PC-3 (cell line): ENCODE data around the gene ALCAM. TPM values are rescaled to one million over a fixed set of nuclear protein-coding genes. Genes with fewer than 3 reads are reported as not detected.
A peak's percentile ranks its signal among the peaks of the same experiment; 100 is the strongest.

ENCODE experiments used
- ATAC-seq: fragments of 200-7000 bp; cut with Tn5 transposase; 2 replicates; pipeline ENCODE4 v1.9.1; 2020; ENCODE audit warnings: mild to moderate bottlenecking, moderate library complexity
- BruUV-seq: library from RNA; stranded (reverse); fragments of 400-500 nt; replicated peaks from 2 replicates; lab custom pipeline; 2021; lab: Mats Ljungman, UMichigan
- CTCF ChIA-PET: fragments of 300-600 bp; sonication (Branson Sonifier 250); formaldehyde crosslinking; loops from one replicate; lab custom pipeline; 2022; ENCODE audit warnings: antibody characterized with exemption; lab: Charles Lee
- POLR2A ChIA-PET: fragments of 300-600 bp; sonication (Branson Sonifier 250); formaldehyde crosslinking; loops from one replicate; lab custom pipeline; 2022; ENCODE audit warnings: antibody characterized with exemption; ENCODE audit not compliant: unreplicated experiment; lab: Charles Lee
- DNase-seq: peaks from one replicate; pipeline ENCODE4 v3.0.0-alpha.2; 2015
- H2AFZ ChIP-seq: fragments of 300-600 bp; sonication (generic); 2 replicates; pipeline ENCODE4 v1.6.0; 2016; ENCODE audit warnings: antibody characterized with exemption, low read length
- H3F3A ChIP-seq: fragments of 300-600 bp; sonication (generic); one replicate; pipeline ENCODE4 v1.6.0; 2017; ENCODE audit warnings: antibody characterized with exemption, low read length, control low read depth, mild to moderate bottlenecking; ENCODE audit not compliant: unreplicated experiment
- H3K27ac ChIP-seq: fragments of 300-600 bp; sonication (generic); 2 replicates; pipeline ENCODE4 v1.5.1; 2016; ENCODE audit warnings: mild to moderate bottlenecking, low read length
- H3K27me3 ChIP-seq: fragments of 300-600 bp; sonication (generic); 2 replicates; pipeline ENCODE4 v1.6.1; 2016; ENCODE audit warnings: low read length, mixed read lengths
- H3K36me3 ChIP-seq: fragments of 300-600 bp; sonication (generic); 2 replicates; pipeline ENCODE4 v1.6.1; 2016; ENCODE audit warnings: low read depth, mixed run types, low read length, mixed read lengths
- H3K4me1 ChIP-seq: fragments of 300-600 bp; sonication (generic); 2 replicates; pipeline ENCODE4 v1.5.1; 2016; ENCODE audit warnings: low read length; ENCODE audit not compliant: insufficient read depth
- H3K4me2 ChIP-seq: fragments of 300-600 bp; sonication (generic); 2 replicates; pipeline ENCODE4 v1.6.0; 2016; ENCODE audit warnings: low read length
- H3K4me3 ChIP-seq: fragments of 300-600 bp; sonication (generic); 2 replicates; pipeline ENCODE4 v1.5.1; 2016; ENCODE audit warnings: mild to moderate bottlenecking, low read length, mixed read lengths
- H3K79me2 ChIP-seq: fragments of 300-600 bp; sonication (generic); 2 replicates; pipeline ENCODE4 v1.6.1; 2017; ENCODE audit warnings: low read length, mixed read lengths
- H3K9ac ChIP-seq: fragments of 300-600 bp; sonication (generic); 2 replicates; pipeline ENCODE4 v1.6.0; 2016; ENCODE audit warnings: mild to moderate bottlenecking, low read length
- H3K9me2 ChIP-seq: fragments of 300-600 bp; sonication (generic); replicated peaks from 2 replicates; pipeline ENCODE4 v1.6.1; 2016; ENCODE audit warnings: mixed run types, low read length, mixed read lengths
- H3K9me3 ChIP-seq: fragments of 300-600 bp; sonication (generic); 2 replicates; pipeline ENCODE4 v1.6.1; 2016; ENCODE audit warnings: low read length, mixed read lengths
- H4K20me1 ChIP-seq: fragments of 300-600 bp; sonication (generic); 2 replicates; pipeline ENCODE4 v1.6.1; 2016; ENCODE audit warnings: low read length, mixed read lengths
- EZH2 ChIP-seq: fragments of 300-600 bp; sonication (generic); IDR thresholded peaks from one replicate; pipeline ENCODE4 v1.6.1; 2017; ENCODE audit warnings: antibody characterized with exemption, mild to moderate bottlenecking, low read length; ENCODE audit not compliant: unreplicated experiment
- EZH2phosphoT487 ChIP-seq: fragments of 300-600 bp; sonication (generic); IDR thresholded peaks from 2 replicates; pipeline ENCODE4 v1.6.1; 2018; ENCODE audit warnings: mild to moderate bottlenecking, antibody characterized with exemption, low read length, borderline replicate concordance
- intact Hi-C: fragments of 100-400 bp; cut with micrococcal nuclease; formaldehyde crosslinking; loops from 2 replicates; pipeline ENCODE4 v1.9.0; 2023
- total RNA-seq: library from RNA; depleted of rRNA; stranded (reverse); fragments of >200 nt; gene quantifications from 2 replicates; pipeline ENCODE4 v1.2.3, GENCODE V29; 2014
- TF ChIP-seq, protein P1 (sequence below): fragments of 300-600 bp; sonication (generic); conservative IDR thresholded peaks from 2 replicates; pipeline ENCODE4 v1.5.1; 2017; ENCODE audit warnings: antibody characterized with exemption, low read depth, mild to moderate bottlenecking, low read length

ALCAM gene
- total RNA-seq, 1 experiment from 2014 or later, result 169 TPM

DNA sequence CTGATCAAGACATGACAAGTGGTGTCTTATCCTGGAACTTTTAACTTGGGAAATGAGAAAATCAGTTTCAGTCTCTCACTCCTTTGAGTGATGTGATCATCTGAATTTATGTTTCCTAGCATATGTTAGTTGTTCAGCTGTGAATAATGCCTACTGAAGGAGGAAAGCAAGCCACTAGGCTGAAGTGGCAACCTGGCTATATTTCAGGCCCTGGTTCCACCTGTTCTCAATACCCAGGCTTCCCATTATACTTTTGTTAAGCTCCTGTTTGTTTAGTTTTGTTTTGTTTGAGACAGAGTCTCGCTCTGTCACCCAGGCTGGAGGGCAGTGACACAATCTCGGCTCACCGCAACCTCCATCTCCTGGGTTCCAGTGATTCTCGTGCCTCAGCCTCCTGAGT lies 243.8 kb downstream of the ALCAM start:
- ChIA-PET POLR2A (no interaction called here), CTCF (no interaction called here)
- BruUV-seq, result no TSS peak
- Histone ChIP-seq H2AFZ (no peak overlapping the region), H3K79me2 (no peaks in the 10 kb centered on the region), H3K36me3 (no peaks in the 10 kb centered on the region), H3F3A (no peaks in the 10 kb centered on the region), H3K9ac (no peak overlapping the region), H3K4me2 (no peak overlapping the region), H3K4me1 (peaks cover 27% of the 10 kb centered on the region), H3K4me3 (no peak overlapping the region), H3K9me3 (no peaks in the 10 kb centered on the region), H3K27me3 (no peaks in the 10 kb centered on the region), H3K27ac (no peak overlapping the region), H3K9me2 (no peaks in the 10 kb centered on the region), H4K20me1 (no peaks in the 10 kb centered on the region)
- no peak for ATAC-seq
- TF ChIP-seq, protein P1, sequence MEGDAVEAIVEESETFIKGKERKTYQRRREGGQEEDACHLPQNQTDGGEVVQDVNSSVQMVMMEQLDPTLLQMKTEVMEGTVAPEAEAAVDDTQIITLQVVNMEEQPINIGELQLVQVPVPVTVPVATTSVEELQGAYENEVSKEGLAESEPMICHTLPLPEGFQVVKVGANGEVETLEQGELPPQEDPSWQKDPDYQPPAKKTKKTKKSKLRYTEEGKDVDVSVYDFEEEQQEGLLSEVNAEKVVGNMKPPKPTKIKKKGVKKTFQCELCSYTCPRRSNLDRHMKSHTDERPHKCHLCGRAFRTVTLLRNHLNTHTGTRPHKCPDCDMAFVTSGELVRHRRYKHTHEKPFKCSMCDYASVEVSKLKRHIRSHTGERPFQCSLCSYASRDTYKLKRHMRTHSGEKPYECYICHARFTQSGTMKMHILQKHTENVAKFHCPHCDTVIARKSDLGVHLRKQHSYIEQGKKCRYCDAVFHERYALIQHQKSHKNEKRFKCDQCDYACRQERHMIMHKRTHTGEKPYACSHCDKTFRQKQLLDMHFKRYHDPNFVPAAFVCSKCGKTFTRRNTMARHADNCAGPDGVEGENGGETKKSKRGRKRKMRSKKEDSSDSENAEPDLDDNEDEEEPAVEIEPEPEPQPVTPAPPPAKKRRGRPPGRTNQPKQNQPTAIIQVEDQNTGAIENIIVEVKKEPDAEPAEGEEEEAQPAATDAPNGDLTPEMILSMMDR, result no peak
- TF ChIP-seq EZH2phosphoT487 (no peak), EZH2 (no peak)
- intact Hi-C loops, result no loop called here
- DNase-seq, result no peak

DNA sequence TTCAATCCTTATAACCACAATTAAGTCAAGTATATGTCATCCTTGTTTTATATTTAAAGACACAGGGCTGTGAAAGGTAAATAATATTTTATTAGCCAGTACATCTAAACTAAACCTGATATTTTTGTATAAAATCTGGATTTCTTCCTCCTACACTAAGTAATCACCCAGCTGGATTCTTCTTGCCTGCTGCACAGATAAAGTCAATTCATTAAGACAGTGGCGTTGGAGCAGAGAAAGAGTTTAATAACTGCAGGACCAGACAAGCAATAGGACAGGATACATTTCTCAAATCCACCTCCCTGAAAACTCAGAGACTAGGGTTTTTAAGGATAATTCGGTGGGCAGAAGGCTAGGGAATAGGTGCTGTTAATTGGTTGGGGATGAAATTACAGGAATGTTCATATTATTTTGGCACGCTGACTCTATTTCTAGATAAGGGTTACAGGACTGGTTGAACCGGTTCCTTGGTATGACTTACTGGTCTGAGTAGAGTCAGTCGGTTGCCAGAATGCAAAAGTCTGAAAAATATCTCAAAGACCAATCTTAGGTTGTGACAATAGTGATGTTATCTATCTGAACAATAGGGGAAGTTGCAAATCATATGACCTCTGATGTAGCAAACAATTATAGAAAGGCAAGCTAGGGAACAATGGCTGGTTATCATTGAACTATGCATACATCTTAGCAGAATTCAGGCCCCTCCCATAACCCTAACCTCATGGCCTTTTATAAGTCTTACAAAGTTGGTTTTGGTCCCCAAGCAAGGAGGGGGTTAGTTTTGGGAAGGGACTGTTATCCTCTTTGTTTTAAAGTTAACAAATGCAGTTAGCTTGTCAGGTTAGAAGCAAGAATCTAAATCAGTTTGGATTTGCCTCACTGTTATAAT lies 244.8 kb downstream of the ALCAM start:
- Histone ChIP-seq H3K36me3 (no peaks in the 10 kb centered on the region), H3K27me3 (no peaks in the 10 kb centered on the region), H3F3A (no peaks in the 10 kb centered on the region), H4K20me1 (no peaks in the 10 kb centered on the region), H3K4me3 (no peak overlapping the region), H3K4me2 (peak overlapping the region; percentile 48; the same call in 1 of the 2 replicates), H3K27ac (no peak overlapping the region), H3K9ac (no peak overlapping the region), H3K79me2 (no peaks in the 10 kb centered on the region), H3K9me3 (no peaks in the 10 kb centered on the region), H3K9me2 (no peaks in the 10 kb centered on the region), H3K4me1 (peaks cover 27% of the 10 kb centered on the region), H2AFZ (no peak overlapping the region)
- ATAC-seq, result peak; percentile 79
- no TSS peak for BruUV-seq
- intact Hi-C loops, result no loop called here
- ChIA-PET CTCF (no interaction called here), POLR2A (interaction anchor here (0.7 kb wide), 1 partner anchor 1513 kb away, joined by 3 read pairs; no protein-coding TSS in a partner anchor)
- no peak for TF ChIP-seq EZH2
- TF ChIP-seq, protein P1, result no peak
- no peak for TF ChIP-seq EZH2phosphoT487
- peak; percentile 92 for DNase-seq

DNA sequence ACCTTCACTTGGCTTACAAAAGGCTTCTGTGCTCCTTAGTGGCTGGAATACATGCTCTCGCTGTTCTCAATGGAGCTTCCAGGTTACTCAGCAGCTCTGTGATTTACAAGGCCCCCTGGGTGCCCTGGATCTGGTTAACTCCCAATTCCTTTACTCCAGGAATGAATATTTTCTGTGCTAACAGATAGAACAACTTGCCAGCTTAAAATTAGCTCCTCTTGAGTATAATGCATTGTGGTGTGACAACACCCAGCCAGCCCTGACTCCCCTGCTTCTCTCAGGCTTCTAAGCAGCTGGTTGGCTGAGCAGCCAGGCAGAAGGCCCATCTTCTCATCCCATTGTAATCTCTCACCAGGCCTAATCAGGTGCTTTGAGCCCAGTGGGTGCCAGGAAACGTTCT lies 246.4 kb downstream of the ALCAM start:
- H3K79me2 ChIP-seq, result no peaks in the 10 kb centered on the region
- no peak overlapping the region for H3K27ac ChIP-seq
- H3K4me2 ChIP-seq, result no peak overlapping the region
- ATAC-seq (no peak), DNase-seq (no peak)
- H3K9me2 ChIP-seq, result no peaks in the 10 kb centered on the region
- TF ChIP-seq, protein P1, result no peak
- TF ChIP-seq EZH2 (no peak), EZH2phosphoT487 (no peak)
- no peak overlapping the region for H2AFZ ChIP-seq
- peaks cover 27% of the 10 kb centered on the region for H3K4me1 ChIP-seq
- intact Hi-C loops, result no loop called here
- no peaks in the 10 kb centered on the region for H3K9me3 ChIP-seq
- no peak overlapping the region for H3K9ac ChIP-seq
- no peaks in the 10 kb centered on the region for H3K36me3 ChIP-seq
- POLR2A ChIA-PET, result no interaction called here
- H3F3A ChIP-seq, result no peaks in the 10 kb centered on the region
- no peaks in the 10 kb centered on the region for H4K20me1 ChIP-seq
- no peak overlapping the region for H3K4me3 ChIP-seq
- H3K27me3 ChIP-seq, result no peaks in the 10 kb centered on the region
- CTCF ChIA-PET, result no interaction called here
- BruUV-seq, result no TSS peak
